RWPE2 (cell line): ENCODE data around the gene GNLY.

Experiments
- ATAC-seq: fragments of 200-7000 bp; cut with Tn5 transposase; 3 replicates; pipeline ENCODE4 v1.9.1; 2021; ENCODE audit warnings: low read depth
- DNase-seq: peaks from one replicate; pipeline ENCODE4 v3.0.0-alpha.2; 2020; ENCODE audit warnings: low spot score
- H3K27ac ChIP-seq: fragments of 450-650 bp; 2 replicates; pipeline ENCODE4 v1.5.1; 2017; ENCODE audit warnings: mild to moderate bottlenecking; ENCODE audit not compliant: poor library complexity, severe bottlenecking
- H3K27me3 ChIP-seq: fragments of 250-450 bp; sonication (Bioruptor Pico); 2 replicates; pipeline ENCODE4 v1.5.1; 2021; ENCODE audit warnings: mild to moderate bottlenecking, moderate library complexity; ENCODE audit not compliant: insufficient read depth, poor library complexity, severe bottlenecking
- H3K36me3 ChIP-seq: fragments of 250-450 bp; sonication (Bioruptor Pico); 2 replicates; pipeline ENCODE4 v1.5.1; 2020; ENCODE audit warnings: low read depth, mild to moderate bottlenecking, moderate library complexity
- H3K4me1 ChIP-seq: fragments of 250-450 bp; sonication (Bioruptor Pico); 2 replicates; pipeline ENCODE4 v1.5.1; 2021; ENCODE audit warnings: mild to moderate bottlenecking, moderate library complexity; ENCODE audit not compliant: insufficient read depth, poor library complexity, severe bottlenecking
- H3K4me3 ChIP-seq: fragments of 250-450 bp; sonication (Bioruptor Pico); 2 replicates; pipeline ENCODE4 v1.5.1; 2021; ENCODE audit warnings: mild to moderate bottlenecking, moderate library complexity; ENCODE audit not compliant: severe bottlenecking
- H3K9me3 ChIP-seq: fragments of 250-450 bp; sonication (Bioruptor Pico); 2 replicates; pipeline ENCODE4 v1.5.1; 2021; ENCODE audit warnings: mild to moderate bottlenecking, moderate library complexity; ENCODE audit not compliant: severe bottlenecking
- CTCF ChIP-seq: fragments of 450-650 bp; IDR thresholded peaks from one replicate; pipeline ENCODE4 v1.5.1; 2017; ENCODE audit warnings: mild to moderate bottlenecking, moderate library complexity; ENCODE audit not compliant: poor library complexity, severe bottlenecking

GNLY gene

GRCh38 chr2:85694052-85695025 lies at the start of gene GNLY:
GNLY (plus strand) TSS chr2:85694358; CDS start chr2:85694419, 61 bp downstream.
- no peak for TF ChIP-seq CTCF
- no peaks in the 10 kb centered on the region for H3K36me3 ChIP-seq
- H3K4me3 ChIP-seq: no peak within 1 kb of the TSS
- H3K27ac ChIP-seq: no peak within 1 kb of the TSS
- H3K27me3 ChIP-seq: no peaks in the 10 kb centered on the region
- no peak for ATAC-seq
- no peaks in the 10 kb centered on the region for H3K9me3 ChIP-seq
- DNase-seq: no peak
- no peaks in the 10 kb centered on the region for H3K4me1 ChIP-seq

- TF ChIP-seq CTCF: no peak
- Histone ChIP-seq H3K4me1 (peaks cover 8% of the 10 kb centered on the region), H3K27ac (no peak overlapping the region), H3K4me3 (no peak overlapping the region), H3K36me3 (peaks cover 93% of the 10 kb centered on the region), H3K27me3 (no peaks in the 10 kb centered on the region), H3K9me3 (no peaks in the 10 kb centered on the region)
- no peak for DNase-seq
- no peak for ATAC-seq
Measured at GRCh38 chr2:85644909-85645308, 49.2 kb upstream of the GNLY start.

DNA sequence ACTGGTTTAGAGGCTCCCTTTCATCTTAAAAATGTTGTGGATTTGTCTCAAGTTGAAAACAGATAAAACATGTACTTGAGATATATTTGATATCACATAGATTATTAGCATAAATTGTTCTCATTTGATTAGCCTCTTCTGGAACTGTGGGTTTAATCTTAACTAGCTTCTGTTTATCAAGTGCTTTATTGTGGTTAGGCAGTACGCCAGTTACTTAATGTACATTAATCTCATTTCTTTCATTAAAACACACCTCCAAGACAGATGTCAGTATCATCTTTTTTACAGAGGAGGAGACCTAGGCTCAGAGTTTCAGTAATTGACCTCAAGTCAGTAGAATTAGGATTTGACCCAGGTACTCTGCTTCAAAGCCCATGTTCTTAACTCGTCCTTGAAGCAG lies 48.0 kb upstream of the GNLY start:
- Histone ChIP-seq H3K27ac (no peak overlapping the region), H3K36me3 (peaks cover 93% of the 10 kb centered on the region), H3K4me3 (no peak overlapping the region), H3K27me3 (no peaks in the 10 kb centered on the region), H3K9me3 (no peaks in the 10 kb centered on the region), H3K4me1 (peaks cover 12% of the 10 kb centered on the region)
- ATAC-seq: no peak
- no peak for TF ChIP-seq CTCF
- DNase-seq: no peak

DNA sequence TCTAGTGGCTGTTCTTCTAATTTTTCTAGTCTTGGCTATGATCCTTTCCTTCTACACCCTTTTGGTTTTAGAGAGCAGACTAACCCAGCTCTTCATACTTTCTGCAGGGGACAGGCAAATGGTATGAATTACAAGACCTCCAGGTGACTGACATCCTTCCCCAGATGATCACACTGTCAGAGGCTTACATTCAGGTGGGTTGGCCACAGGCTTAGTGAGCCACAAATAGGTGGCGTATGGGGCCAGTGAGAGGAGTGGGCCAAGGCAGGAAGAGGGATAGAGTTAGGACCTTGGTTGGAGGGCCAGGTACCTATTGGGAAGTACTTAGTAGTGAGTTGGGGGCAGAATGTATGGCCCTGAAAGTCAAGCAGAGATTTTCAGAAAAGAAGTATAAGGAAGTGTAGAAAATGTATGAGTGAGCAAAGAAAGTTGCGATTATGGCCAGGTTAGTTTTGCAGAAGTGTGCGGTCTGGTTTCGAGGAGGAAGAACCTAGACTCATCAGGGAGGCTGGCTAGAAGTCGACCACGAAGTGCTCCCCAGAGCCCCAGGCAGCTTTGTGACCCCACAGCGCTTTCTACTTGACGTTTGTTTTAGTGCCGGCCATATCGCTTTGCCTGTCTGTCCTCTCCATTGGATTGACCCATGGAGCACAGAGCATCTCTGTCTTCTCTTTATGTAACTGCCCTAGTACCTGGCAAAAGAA lies 46.2 kb upstream of the GNLY start:
- Histone ChIP-seq H3K4me3 (no peak overlapping the region), H3K27me3 (no peaks in the 10 kb centered on the region), H3K36me3 (peaks cover 85% of the 10 kb centered on the region), H3K4me1 (peaks cover 12% of the 10 kb centered on the region), H3K27ac (no peak overlapping the region), H3K9me3 (no peaks in the 10 kb centered on the region)
- no peak for TF ChIP-seq CTCF
- ATAC-seq (no peak), DNase-seq (no peak)
